NCI-H526 treated with DMSO at 0.1 percent for 48 hours (cell line): ENCODE measurements around the gene NOL4L.

Experiments
- DNase-seq: peaks from one replicate; lab custom pipeline; 2025; lab: John Stamatoyannopoulos, UW

NOL4L gene

DNA sequence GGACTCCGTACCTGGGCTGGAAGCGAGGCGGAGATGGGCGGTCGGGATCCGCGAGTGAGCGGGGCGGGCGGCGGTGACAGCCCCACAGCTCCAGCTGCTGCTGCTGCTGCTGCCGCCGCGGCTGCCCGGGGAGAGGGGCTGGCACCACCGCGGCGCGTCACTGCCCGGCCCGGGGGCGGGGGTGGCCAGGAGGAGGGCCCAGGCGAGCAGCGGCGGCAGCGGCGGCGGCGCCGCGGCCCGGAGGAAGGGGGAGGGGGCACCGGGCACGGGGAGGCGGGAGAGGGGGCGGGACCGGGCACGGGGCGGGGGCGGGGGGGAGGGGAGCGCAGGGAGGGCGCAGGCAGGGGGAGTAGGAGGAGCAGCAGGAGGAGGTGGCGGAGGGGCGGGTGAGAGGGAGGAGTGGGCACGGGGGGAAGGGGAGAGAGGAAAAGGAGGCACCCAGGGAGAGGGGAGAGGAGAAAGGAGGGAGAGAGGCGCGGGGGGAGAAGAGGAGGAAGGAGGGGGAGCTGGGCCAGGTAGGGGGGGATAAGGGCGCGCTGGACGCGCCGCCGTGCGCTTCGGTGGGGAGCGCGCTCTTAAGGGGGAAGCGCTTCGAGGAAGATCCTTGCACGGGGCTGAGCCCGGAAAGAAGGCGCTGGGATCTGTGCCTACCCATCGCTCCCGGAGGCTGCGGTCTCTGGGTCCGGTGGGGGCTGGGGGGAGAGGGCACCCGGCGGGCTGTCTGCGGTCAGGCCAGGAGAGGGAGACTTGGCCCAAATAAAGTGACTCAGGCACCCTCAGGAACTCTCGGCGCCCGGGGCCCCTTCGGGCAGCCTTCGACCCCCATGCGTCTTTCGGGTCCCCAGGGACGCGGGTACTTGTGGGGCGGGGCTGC lies 101.5 kb downstream of the NOL4L start:
- peak; percentile 78 for DNase-seq

DNA sequence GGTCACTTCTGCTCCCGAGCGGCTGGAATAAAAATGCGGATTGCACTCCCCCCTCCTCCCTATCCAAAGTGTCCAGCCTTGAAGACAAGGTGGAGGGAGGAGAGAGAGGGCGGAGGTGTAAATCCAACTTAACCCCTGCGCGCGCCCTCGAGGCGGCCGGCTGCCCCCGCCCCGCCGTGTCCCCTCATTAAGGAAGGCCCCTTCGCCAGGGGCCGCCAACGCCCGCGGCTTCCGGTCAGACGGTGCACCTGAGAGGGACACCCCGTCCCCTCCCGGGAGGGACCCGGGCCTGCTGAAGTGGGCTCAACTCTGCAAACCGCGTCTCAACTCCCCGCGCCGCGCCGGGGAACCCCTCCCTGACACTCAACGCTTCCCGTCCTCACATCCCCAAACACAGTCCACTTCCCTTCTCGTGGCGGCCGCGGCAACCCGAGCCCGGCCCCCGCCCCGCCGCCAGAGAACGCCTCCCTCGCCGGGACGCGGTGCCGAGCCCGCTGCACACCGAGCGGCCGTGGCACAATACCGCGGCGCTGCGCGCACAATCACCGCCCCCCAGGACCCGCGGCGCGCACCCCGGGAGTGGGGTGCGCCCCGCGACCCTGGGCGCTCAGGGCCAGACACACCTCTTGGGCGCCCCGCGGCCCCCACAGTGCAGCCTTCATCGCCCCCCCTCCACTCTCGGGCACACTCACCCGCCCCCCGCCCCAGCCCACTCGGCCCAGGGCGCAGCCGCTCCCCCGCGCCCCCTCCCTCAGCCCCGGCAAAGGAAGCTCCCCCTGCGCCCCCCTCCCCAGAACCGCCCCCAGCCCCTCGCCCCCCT lies 102.5 kb downstream of the NOL4L start:
- DNase-seq, result peak; percentile 28

DNA sequence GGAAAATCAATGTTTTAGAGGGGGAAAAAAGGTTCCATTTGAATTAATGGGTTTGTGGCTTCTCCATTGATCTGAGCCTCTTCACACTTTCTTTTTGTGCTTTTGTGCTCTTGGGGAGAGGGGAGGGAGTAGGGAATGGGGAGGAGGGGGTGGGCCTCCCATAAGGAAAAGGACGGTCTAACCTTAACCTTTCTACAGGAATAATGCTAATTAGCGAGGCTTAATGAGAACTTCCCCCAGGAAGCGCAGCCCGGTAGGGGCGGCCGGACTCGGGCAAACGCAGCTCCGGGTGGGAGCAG lies 103.0 kb downstream of the NOL4L start:
- no peak for DNase-seq

DNA sequence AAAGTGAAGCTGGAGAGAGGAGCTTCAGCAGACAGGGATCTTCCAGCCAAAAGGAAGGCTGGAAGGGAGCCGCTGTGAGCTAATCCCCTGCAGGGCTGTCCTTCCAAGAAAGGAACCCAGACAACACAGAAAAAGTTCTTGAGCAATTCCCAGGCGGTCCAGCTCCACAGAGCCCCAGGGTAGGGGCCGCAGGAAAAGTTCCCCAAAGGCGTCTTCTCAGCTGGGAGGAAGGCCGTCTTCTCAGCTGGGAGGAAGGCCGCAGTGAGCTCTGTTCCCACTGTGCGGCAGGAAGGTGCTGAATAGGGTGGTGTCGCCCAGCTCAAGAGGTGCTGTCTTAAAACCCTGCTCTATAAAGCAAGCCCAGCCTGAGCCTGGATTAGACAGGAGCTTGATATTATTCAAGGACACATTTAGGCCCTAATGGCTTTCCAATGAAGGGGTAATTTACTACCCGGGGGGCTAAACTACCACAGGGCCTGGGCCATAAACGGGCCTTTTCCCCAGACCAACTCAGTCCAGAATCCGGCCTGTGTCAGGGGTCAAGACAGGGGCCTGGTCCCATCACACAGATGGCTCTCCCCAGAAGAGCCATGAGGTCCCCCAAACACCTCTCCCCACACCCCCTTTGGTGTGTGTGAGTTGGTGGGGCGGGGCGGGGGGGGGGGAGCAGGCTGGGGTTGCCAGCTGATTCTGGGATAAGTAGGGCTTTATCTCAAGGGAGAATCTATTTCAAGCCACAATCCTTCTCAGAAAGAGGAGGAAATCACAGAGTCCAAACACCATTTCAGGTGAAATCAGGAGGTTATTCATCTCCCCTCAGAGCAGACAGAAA lies 103.6 kb downstream of the NOL4L start:
- DNase-seq, result no peak

DNA sequence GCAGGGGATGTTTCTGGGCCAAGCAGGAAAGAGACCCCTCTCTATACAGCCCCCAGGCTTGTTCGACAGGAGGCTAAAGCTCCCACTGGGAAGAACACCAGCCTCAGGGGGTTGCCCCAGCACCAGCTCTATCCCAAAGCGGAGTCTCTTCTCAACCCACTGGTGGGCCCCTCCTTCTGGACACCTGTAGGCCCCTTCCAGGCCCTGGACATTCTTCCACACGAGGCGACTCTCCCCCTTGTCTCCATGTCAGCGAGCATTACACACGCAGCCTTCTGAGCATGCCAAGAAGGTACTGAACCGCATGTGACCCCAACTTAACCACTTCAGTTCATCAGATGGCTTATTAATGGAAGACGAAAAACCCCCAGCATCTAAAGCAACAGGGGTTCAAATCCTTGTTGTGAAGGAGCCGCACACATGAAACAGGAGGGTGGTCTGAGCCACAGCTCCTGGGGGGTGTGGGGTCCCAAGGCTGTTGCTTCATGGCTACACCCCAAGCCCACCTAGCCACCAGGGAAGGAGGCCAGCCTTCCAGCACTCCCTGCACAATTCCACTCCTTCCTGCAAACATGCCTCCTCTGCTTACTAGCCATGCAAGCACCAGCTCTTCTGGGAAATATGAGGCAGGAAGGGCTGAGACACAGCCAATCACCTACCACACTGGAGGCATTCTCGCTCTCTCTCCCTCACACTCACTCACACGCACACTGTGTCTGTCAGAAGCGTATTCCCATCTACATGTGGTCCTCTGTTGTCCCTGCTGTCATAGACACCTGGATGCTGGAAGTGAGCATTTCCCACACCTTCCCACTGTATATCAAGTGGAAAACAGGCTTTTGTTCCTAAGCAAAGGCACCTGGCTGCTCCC lies 104.5 kb downstream of the NOL4L start:
- DNase-seq, result no peak

DNA sequence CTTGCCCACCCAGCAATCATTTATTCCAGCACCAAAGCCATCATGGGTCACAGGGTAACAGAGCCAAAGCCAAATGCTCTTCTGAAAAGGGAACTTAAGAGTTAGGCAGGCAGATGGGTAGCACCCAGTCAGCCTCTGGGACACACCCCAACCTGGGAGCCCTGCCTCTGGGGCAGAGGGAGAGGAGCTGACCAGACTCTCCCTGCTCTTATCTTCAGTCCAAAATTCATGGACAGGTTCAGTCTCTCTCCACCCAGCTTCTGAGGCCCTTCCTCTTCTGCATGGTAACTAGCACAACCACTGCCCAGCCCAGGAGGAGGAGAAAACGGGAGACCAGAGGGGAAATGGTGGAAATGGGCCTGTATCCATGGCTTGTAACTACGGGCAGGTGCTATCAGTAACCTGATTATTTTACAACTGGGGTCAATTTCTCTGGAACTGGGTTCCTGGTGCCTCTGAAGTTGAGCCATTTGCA lies 105.4 kb downstream of the NOL4L start:
- DNase-seq, result no peak

DNA sequence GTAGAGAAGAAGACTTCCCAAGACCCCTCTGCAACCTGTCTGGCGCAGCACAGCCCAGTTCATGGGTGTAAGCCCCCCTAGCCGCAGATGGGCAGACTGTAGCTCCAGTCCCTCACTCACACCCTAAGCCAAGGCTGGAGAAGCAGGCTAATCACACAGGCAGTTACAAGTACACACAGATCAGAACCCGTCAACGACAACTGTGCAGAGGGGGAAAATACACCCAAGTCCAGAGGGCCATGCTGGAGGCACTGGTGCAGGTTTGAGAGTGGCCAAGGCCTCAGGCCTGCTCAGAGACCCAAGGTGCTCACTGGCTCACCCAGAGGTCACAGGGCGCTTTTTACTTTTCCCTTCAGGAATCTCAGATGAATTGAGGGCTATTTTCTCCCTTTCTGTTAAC lies 106.1 kb downstream of the NOL4L start:
- no peak for DNase-seq

DNA sequence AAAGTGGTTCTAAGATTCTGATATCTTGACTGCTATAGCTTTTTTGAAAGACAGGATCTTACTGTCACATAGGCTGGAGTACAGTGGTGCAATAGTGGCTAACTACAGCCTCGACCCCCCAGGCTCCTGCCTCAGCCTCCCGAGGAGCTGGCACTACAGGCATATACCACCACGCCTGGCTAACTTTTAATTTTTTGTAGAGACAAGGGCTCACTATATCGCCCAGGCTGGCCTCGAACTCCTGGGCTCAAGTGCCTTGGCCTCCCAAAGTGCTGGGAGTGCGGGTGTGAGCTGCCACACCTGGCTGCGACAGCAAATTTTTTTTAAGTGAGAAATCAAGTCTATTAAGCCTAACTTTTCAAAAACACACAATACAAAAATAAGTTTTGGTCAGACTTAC lies 106.6 kb downstream of the NOL4L start:
- DNase-seq, result no peak

DNA sequence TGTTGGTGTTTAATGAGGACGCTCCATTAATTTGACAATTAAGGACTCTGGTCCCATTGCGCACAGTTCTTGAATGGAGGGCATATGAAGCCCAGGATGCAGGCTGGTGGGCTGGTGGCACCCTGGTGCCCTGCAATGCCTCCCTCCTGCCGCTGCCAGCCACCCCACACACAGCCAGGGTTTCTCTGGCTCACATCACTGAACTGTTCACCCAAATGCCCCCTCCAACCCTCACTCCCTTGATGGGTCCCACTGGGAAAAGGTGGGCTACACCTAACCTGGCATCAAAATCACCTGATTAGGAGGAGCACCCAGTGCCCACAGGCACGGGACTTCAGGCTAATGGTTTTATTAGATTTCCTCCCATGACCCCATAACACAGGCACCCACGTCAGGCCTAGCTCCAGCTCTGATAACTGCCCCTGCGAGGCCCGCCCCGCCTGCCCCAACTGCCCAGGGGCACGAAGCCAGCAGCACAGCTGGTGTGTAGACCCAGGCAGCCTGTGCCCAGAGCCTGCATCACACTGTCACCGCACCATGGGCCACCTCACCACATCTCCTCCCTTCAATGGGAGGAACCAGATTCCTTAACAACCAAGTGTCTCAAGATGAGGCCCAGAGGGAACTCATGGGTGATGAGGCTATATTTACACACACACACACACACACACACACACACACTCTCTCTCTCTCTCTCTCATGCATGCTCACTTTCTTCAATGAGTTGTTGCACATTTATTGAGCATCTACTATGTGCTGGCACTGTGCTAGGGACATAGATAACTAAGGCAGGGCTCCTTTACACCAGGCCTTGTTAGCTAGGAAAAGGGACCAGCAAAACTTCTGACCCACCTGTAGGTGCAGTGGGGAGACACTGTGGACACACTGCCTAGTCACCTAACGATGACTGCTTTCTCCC lies 107.3 kb downstream of the NOL4L start:
- no peak for DNase-seq

DNA sequence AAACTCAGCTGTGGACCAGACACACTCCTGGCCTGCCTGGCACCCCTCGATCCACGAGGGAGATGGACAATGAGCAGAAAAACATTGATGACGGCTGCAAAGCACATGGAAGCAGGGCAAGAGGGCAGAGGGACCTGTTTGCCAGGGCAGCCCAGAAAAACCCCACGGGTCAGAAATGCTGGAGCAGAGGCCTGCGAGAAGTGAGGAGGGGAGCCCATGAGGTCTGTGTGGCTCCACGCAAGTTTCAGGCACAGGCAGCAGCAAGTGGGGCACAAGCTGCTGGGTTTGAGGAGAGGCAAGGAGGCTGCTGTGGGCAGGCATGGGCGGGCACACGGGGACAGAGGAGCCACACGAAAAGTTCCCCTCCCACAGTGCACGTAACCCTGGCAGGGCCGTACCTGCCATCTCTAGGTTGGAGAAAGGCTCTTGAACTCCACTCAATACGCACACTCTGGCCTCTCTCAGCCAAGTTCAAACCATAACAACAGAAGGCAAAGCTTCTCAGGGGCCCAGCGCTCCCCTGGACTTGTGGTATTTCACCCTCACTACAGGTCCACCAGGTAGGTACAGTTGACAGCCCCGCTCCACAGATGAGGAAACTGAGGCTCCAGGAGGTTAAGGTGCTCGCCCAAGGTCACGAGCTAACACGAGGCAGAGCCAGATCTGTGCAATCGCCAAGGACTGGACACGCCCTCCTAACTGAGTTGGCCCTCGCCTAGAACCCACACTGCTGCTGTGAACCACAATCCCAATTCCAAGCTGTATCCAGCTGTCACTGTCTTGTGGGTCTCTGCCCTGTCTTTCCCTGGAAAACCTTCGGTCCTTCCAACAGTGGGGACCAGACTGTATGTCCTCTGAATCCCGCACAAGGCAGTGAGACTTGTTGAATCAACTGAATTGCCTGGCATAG lies 108.2 kb downstream of the NOL4L start:
- no peak for DNase-seq

DNA sequence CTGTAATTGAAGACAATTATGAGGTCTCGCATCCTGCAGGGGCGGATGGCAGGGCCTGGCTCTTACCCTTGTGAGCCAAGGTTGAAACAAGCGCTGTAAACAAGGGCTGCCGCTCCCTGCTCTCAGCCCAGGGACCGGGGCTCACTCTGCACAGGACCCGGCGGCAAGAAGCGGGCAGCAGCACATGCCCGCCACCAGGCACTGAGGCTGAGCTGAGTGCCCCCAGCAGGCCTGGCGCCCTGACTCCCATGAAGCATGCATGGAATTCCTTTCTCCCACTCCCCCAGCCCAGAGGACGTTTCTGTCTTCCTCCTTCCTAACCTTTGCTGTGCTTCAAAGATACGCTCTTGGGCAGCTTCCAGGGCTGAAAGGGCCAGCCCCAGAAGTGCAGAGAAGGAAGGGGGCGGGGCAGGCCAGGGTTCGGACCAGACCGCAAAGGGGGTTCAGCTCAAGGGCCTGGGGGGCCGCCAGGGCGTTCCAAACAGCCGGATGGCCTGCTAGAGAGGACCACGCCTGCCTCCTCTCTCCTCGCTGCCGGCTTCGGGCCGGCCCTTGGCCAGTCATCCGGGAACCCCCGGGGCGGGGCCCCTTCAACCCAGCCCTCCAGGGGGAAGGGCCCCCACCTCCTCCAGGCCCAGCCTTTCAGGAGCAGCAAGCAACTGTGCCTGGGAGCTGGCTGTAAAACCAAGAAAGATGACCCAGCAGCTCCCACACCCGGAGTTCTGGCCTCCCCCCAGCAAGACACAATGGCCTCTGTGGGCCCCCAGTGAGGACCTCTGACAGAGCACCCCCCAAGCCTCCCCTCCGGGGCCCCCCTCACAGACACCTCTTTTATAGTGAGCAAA lies 109.9 kb downstream of the NOL4L start:
- DNase-seq, result peak; percentile 62

DNA sequence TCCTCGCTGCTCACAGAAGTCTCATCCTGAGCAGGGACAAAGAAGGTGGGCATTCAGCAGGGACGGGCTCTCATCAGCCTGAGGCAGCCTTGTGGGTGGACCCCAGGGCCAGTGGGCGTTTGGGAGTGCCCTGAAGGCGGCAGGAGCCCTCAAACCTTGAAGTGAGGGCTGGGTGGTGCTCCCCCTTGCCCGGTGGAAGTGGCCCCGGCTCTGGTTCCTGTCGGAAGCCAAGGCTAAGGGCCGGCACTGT lies 110.5 kb downstream of the NOL4L start:
- no peak for DNase-seq

DNA sequence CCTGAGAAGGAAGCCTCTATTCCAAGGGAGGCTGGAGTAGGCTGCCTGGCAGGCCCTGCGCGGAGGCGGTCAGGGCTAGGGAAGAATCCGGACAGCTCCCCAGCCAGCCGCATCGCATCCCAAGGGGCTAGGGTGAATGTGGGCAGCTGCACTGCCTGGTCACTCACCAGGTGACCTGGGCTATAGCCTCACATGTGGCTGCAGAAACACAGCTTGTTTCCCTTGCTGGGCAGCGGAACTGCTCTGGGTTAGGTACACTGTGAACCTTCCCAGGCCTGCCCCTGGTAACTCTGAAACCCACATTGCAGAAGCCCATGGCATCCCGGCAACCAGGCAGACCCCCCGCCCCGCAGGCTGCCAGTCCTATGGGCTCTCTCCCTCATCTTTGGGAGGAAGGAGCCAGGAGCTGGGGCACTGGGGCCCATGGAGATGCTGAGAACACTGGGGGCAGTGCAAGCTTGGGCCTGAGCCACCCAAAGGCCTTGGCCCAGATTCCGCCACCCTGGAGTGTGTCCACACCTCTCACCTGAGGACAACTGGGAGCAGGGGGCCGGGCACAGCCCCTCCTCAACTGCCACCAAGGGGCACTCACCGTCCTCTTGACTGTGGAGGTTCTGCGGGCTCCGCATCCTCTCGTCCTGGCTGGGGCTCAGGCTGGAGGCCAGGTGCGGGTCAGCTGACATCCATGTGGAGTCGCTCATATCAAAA lies 111.0 kb downstream of the NOL4L start:
- DNase-seq, result no peak

DNA sequence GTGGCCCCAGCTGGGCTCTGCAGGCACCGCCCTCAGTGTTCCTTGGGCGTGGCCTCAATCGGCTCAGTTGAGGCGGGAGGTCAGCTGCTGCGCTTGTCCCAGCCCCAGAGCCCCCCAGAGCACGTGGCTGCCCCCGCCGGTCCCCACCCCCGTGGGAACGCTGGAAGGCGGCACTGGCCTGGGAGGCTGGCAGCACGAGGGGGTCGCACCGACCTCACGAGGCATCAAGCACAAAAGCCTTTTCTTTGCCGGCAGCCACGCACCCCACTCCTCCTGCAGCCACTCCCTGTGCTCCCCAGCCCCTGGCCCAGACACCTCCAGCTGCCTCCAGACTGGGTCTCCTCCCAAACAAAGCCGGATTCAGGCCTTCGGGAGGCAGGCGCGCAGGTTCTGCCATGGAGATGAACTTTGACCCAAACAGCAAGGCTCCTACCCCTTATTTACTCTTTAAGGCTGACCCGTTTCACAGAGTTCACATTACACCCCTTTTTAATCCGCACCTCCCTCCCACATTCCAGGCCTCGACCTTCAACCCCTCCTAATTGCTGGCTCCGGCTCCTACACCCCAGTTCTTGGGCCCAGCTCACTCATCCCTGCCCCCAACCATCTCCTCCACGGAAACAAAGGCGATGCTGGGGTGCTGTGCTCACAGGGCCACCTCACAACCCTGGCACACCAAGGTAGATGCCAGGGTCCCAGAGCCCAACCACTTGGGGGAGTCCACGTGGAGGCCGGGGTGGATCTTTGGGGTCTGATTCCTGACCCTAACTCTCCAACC lies 111.7 kb downstream of the NOL4L start:
- DNase-seq, result no peak

DNA sequence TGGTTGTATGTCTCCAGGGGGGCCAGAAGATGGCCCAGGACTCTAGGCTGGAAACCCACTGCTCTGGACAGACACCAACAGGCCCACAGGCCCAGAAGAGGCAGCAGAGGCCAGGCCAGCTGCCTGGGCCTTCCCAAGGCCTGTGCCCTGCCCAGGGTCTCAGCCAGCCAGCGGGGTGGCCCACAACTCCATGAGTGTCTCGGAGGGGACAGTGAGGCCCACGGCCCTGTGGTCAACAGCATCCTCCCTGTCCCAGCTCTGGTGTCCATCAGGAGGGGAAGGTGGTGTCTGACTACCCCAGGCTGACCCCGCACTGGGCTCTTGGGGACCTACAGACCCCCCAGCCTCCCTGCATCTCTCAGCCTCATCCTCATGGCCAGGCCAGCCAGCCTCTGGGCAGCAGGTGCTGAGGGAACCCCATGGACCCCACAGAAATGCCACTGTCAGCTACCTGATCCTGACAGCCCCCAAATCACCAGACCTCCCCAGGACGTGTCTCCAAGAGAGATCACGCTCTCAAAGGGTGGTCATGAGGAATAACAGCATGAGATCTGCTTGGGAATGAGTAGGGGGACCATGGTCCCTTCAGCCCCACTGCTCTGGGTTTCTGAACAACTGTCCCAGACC lies 112.4 kb downstream of the NOL4L start:
- no peak for DNase-seq

DNA sequence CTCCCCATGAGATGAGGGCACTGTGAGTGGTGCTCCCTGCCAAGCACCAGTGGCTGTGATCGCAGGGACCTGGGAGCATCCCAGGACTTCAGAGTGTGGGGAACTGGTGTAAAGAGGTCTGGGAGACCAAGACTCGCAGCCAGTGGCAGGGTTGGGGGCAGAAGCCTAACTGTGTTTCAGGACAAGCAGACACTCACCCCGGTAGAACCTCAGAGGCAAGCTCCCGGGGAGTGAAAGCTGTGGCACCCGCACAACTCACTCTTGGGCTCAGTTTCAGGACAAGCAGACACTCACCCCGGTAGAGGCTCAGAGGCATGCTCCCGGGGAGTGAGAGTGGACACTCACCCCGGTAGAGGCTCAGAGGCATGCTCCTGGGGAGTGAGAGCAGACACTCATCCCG lies 114.2 kb downstream of the NOL4L start:
- DNase-seq, result no peak
